ENCODE measurements around the gene WDR82. TPM values are rescaled to one million over a fixed set of nuclear protein-coding genes. Genes with fewer than 3 reads are reported as not detected.

Gene WDR82
- total RNA-seq, 2 donors from 2014 or later, result 78.4 to 84.2 TPM

DNA sequence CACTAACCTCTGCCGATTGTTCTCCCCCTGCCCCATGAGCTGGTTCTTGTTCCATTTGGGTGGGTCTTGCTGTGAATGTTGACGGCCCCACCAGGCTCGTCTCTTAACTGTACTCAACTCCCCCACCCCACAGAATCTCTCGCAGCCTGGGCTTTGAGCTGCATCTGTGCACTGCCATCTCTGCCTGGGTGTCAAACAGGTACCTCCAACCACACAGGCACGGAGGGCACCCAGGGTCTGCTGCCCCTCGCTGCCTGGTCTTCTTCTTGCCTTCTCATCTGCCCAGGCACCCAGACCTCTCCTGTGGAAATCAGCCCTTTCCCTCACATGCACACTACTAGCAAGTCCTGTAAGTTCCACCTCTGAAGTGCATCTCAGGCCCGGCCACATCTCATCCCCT is 63.1 kb downstream of the WDR82 start:
- Mint-ChIP-seq H3K4me1 (peaks cover 10% of the 10 kb centered on the region), H3K9me3 (no peaks in the 10 kb centered on the region), H3K4me3 (no peak overlapping the region), H3K36me3 (ENCODE audit: low read depth) (peaks cover 49% of the 10 kb centered on the region), H3K27ac (no peak overlapping the region), H3K27me3 (ENCODE audit: insufficient read depth) (no peaks in the 10 kb centered on the region)
- 95 to 100% methylated on average over 4 to 7 of the region's 7 CpGs for WGBS, 2 experiments (ENCODE audit: insufficient coverage in 1 of 2, insufficient read length in 1 of 2)
- H3K27me3 ChIP-seq (ENCODE audit: control insufficient read depth, insufficient read depth, low read length, poor library complexity, severe bottlenecking), result no peaks in the 10 kb centered on the region
- peaks cover 8% of the 10 kb centered on the region for H3K4me1 ChIP-seq (ENCODE audit: control insufficient read depth, insufficient read depth, low read length)
- H3K36me3 ChIP-seq (ENCODE audit: control insufficient read depth, insufficient read depth, low read length), result peaks cover 49% of the 10 kb centered on the region
- no peak overlapping the region for H3K4me3 ChIP-seq (ENCODE audit: low read length)
- no peaks in the 10 kb centered on the region for H3K9me3 ChIP-seq (ENCODE audit: control insufficient read depth, low read length)
- TF ChIP-seq, protein P1, sequence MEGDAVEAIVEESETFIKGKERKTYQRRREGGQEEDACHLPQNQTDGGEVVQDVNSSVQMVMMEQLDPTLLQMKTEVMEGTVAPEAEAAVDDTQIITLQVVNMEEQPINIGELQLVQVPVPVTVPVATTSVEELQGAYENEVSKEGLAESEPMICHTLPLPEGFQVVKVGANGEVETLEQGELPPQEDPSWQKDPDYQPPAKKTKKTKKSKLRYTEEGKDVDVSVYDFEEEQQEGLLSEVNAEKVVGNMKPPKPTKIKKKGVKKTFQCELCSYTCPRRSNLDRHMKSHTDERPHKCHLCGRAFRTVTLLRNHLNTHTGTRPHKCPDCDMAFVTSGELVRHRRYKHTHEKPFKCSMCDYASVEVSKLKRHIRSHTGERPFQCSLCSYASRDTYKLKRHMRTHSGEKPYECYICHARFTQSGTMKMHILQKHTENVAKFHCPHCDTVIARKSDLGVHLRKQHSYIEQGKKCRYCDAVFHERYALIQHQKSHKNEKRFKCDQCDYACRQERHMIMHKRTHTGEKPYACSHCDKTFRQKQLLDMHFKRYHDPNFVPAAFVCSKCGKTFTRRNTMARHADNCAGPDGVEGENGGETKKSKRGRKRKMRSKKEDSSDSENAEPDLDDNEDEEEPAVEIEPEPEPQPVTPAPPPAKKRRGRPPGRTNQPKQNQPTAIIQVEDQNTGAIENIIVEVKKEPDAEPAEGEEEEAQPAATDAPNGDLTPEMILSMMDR (conservative IDR thresholded peaks at IDR 0.05), result no peak
- no peak overlapping the region for H3K27ac ChIP-seq (ENCODE audit: low read depth, low read length)
- no peak for DNase-seq
- H3K9ac ChIP-seq (ENCODE audit: extremely low read depth, low read length, poor library complexity, severe bottlenecking), result no peak overlapping the region

DNA sequence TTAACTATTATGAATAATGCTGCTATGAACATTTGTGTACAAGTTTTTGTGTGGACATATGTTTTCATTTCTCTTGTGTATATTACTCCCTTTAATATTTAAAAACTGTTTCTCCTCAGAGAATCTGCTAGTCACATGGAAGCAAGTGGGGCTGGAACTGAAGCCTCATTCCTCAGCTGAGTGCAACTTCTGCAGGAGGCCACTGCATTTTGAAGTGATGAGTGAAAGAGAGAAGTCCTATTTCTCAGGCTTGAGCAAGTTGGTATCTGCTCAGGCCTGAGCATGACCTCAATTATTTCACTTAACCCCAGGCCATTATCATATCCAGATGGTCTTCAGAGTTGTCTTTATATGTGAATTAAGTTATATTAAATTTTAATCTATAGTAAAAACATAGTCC is 64.5 kb downstream of the WDR82 start:
- Histone ChIP-seq H3K36me3 (ENCODE audit: control insufficient read depth, insufficient read depth, low read length) (peaks cover 63% of the 10 kb centered on the region), H3K4me1 (ENCODE audit: control insufficient read depth, insufficient read depth, low read length) (peaks cover 4% of the 10 kb centered on the region), H3K4me3 (ENCODE audit: low read length) (no peak overlapping the region), H3K9me3 (ENCODE audit: control insufficient read depth, low read length) (no peaks in the 10 kb centered on the region), H3K27ac (ENCODE audit: low read depth, low read length) (no peak overlapping the region), H3K27me3 (ENCODE audit: control insufficient read depth, insufficient read depth, low read length, poor library complexity, severe bottlenecking) (no peaks in the 10 kb centered on the region), H3K9ac (ENCODE audit: extremely low read depth, low read length, poor library complexity, severe bottlenecking) (no peak overlapping the region)
- TF ChIP-seq, protein P1 (conservative IDR thresholded peaks at IDR 0.05), result no peak
- H3K9me3 Mint-ChIP-seq, result no peaks in the 10 kb centered on the region
- peaks cover 64% of the 10 kb centered on the region for H3K36me3 Mint-ChIP-seq (ENCODE audit: low read depth)
- H3K4me1 Mint-ChIP-seq, result peaks cover 7% of the 10 kb centered on the region
- no peak overlapping the region for H3K4me3 Mint-ChIP-seq
- H3K27ac Mint-ChIP-seq, result no peak overlapping the region
- H3K27me3 Mint-ChIP-seq (ENCODE audit: insufficient read depth), result no peaks in the 10 kb centered on the region
- no peak for DNase-seq

DNA sequence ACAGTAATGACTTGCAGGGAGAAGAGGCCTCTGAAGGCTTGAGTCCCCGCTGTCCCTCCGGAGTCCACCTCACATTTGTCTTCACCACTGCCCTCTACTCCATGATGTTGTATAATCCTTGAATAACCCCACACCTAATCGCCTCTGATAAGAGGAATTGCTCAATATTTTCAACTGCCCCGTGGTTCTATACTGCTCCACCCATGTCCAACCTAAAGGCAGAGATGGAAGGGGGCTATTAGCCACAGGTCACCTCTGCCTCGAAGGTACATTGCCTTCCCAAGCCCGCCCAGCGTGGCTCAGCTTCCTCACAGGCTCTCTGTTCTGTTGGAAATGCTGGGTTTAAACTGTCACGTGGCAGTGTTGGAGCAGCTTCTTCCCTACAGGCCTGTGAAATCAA is 65.4 kb downstream of the WDR82 start:
- Mint-ChIP-seq H3K4me3 (no peak overlapping the region), H3K27me3 (ENCODE audit: insufficient read depth) (no peaks in the 10 kb centered on the region), H3K4me1 (peaks cover 4% of the 10 kb centered on the region), H3K27ac (no peak overlapping the region), H3K36me3 (ENCODE audit: low read depth) (peaks cover 72% of the 10 kb centered on the region), H3K9me3 (no peaks in the 10 kb centered on the region)
- H3K27me3 ChIP-seq (ENCODE audit: control insufficient read depth, insufficient read depth, low read length, poor library complexity, severe bottlenecking), result no peaks in the 10 kb centered on the region
- 85 to 95% methylated on average over 8 of the region's 8 CpGs for WGBS, 2 experiments (ENCODE audit: insufficient coverage in 1 of 2, insufficient read length in 1 of 2)
- no peak for DNase-seq
- H3K4me3 ChIP-seq (ENCODE audit: low read length), result no peak overlapping the region
- TF ChIP-seq, protein P1 (conservative IDR thresholded peaks at IDR 0.05), result no peak
- peaks cover 72% of the 10 kb centered on the region for H3K36me3 ChIP-seq (ENCODE audit: control insufficient read depth, insufficient read depth, low read length)
- no peak overlapping the region for H3K9ac ChIP-seq (ENCODE audit: extremely low read depth, low read length, poor library complexity, severe bottlenecking)
- no peak overlapping the region for H3K27ac ChIP-seq (ENCODE audit: low read depth, low read length)
- no peaks in the 10 kb centered on the region for H3K9me3 ChIP-seq (ENCODE audit: control insufficient read depth, low read length)
- no peaks in the 10 kb centered on the region for H3K4me1 ChIP-seq (ENCODE audit: control insufficient read depth, insufficient read depth, low read length)

All from endodermal cell (in vitro differentiated cells).